ENCODE data around the gene DIS3L2. TPM values are rescaled to one million over a fixed set of nuclear protein-coding genes. Genes with fewer than 3 reads are reported as not detected.
"Not testable (repeated sequence)": the region's sequence is repeated elsewhere in the genome, so short reads cannot be mapped to it uniquely, and the experiment has no call there.

DIS3L2 gene
- total and polyA plus RNA-seq, 3 experiments from 2014 or later, result 16.4 to 29.5 (median 28.6) TPM

DNA sequence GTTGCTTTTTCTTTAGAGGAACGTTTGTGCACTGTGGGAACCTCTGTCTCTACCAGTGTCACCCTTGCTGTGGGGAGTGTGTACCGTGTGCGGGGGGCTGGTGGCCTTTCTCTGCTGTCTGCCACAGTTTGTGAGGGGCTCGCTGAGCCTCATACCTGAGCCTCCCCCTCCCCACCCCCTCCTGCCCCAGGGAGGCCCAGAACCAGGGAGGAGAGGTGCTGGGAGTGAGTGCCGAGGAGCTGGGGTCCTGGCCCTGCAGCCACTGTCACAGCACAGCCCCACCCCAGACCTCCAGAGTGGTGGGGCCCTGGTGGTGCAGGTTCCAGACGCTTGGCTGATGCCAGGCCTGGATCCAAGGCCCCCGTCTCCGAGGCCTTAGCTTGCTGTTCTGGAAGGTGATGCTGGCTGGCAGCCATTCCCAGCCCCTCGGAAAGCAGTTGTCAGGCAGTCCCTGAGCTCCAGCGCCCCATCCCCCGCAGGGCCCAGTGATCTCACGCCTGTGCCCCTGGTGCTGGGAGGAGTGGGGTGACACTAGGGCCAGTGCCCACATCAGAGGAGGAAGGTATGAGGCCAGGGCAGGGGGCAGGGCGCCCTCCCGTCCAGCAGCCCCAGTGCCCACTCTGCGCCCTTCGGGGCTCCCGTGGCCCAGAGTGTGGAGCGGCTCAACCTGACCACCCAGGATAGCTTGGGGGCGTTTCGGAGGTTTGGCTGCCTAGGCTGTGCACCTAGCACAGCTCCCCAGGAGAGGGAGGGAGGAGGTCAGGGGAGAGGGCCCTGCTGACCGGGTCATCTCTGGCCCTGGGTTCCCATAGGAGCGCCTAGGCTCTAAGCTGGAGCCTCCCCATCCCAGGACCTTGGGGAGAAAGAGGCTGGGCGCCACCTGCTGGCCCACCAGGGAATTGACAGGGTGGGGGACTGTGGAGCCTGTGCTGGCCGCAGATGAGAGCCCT, 364.1 kb downstream of the DIS3L2 start:
- peaks cover 17 to 34% (median 25%) of the 10 kb centered on the region in 3 donors for H3K4me1 Mint-ChIP-seq
- H3K4me3 Mint-ChIP-seq, result no peak overlapping the region
- ChIA-PET CTCF (interaction anchor here (0.8 to 6.5 kb wide), 22 partner anchors 8 to 423 kb away, joined by 3 to 36 read pairs (median 4); partner anchors contain the start of gene NPPC), POLR2A (no interaction called here)
- H3K27me3 Mint-ChIP-seq, result no peaks in the 10 kb centered on the region
- H3K9me3 Mint-ChIP-seq, result no peaks in the 10 kb centered on the region
- no peaks in the 10 kb centered on the region for H3K36me3 Mint-ChIP-seq
- peak; percentile 36 to 67 (median 38) for DNase-seq
- Histone ChIP-seq H3K36me3 (ENCODE audit: insufficient read depth, low read length) (no peaks in the 10 kb centered on the region), H3K4me3 (ENCODE audit: low read length) (no peak overlapping the region), H3K9me3 (ENCODE audit: low read length) (no peaks in the 10 kb centered on the region), H3K4me1 (ENCODE audit: insufficient read depth, low read length) (peaks cover 35% of the 10 kb centered on the region), H3K27me3 (ENCODE audit: insufficient read depth, low read length, poor library complexity, severe bottlenecking) (no peaks in the 10 kb centered on the region), H3K27ac (ENCODE audit: low read depth, low read length) (no peak overlapping the region)
- H3K27ac Mint-ChIP-seq, result no peak overlapping the region

DNA sequence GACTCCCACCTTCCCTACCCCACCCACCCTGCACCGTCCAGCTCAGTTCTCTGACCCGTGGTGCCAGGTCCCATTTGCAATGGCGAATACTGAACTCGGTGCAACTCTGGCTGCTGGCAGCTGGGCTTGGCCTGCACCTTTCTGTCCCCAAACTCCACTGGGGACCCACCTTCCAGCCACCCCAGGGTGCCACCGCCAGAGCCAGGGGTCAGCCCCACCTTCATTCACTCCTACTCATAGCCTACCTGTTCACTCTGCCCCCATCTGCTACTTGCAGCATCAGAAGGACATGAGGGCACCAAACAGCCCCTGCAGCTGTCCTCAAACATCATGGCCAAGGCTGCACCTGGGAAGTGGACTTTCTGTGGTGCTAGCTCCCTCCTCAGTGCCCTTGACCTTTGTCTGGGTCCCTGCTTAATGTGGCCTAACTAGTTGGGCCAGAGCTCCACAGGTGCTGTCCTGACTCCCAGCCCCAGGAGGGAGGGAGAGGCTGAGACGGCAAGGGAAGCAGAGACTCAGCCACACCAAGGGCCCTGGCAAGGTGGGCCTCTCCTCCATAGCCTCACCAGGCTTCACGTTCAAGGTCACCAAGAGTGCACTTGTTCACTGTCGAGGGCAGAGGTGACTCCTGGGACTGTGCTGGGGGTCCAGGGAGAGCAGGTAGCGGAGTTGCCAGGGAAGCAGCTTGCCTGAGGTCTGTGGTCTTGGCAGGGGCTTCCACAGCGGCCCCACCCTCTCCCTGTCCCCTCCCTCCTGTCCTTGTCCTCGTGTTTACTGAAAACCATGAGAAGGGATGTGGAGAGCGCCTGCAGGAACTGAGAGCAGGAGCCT, 365.0 kb downstream of the DIS3L2 start:
- H3K27ac ChIP-seq (ENCODE audit: low read depth, low read length); DNase-seq: not testable (repeated sequence)
- CTCF ChIA-PET, result interaction anchor here (1.0 to 6.5 kb wide), 22 partner anchors 9 to 424 kb away, joined by 3 to 36 read pairs (median 4); partner anchors contain the start of gene NPPC

DNA sequence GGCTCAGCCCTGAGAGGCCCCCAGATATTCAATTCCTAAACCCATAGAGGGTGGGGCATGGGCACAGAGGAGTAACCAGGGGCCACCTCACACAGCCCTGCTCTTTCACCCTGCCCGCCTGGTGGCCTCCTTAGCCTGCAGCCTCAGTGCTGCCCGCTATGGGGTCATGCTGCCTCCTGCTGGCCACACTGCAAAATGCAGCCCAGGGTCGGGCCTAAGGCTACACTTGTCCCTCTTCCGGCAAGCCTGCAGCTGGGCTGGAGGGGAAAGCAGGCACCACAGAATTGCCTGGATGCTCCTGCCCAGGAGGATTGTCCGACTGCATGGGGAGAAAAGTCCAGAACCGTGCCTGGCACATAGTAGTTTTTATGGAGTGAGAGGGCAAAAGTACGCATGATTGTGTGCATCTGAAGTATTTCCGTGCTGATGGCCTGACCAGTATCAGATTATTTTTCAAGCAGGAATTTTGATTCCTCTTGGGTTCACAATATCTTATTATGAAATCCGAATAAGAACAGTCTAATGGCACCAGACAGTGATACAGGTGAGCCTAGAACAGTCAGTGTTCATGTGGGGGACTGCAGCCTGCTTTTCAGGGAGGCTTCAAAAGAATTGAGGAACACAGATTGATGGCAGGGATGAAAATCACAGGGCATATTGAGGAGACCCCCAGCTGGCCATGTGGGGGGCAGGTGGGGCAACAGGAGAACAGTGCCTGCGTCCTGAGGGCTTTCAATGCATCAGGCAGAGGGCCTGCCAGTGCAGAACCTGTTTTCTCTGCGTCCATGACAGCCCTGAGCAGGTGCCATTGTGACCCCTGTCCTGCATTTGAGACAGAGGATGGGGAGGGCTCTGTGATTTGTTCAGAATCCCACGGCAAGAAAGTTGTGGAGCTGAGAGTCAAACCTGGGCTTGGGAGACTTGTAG, 365.9 kb downstream of the DIS3L2 start:
- no peak overlapping the region for H3K27ac ChIP-seq (ENCODE audit: low read depth, low read length)
- H3K4me3 Mint-ChIP-seq, result no peak overlapping the region
- H3K9me3 ChIP-seq (ENCODE audit: low read length), result no peaks in the 10 kb centered on the region
- H3K4me1 Mint-ChIP-seq, result peaks cover 6 to 17% (median 10%) of the 10 kb centered on the region in 3 donors
- peak; percentile 71 to 85 (median 74) for DNase-seq
- no peaks in the 10 kb centered on the region for H3K36me3 ChIP-seq (ENCODE audit: insufficient read depth, low read length)
- peak overlapping the region in 2 of 8 donors; percentile 70 to 77 for H3K27ac Mint-ChIP-seq
- peaks cover 18% of the 10 kb centered on the region for H3K4me1 ChIP-seq (ENCODE audit: insufficient read depth, low read length)
- no peaks in the 10 kb centered on the region for H3K27me3 ChIP-seq (ENCODE audit: insufficient read depth, low read length, poor library complexity, severe bottlenecking)
- CTCF ChIA-PET, result interaction anchor here (0.8 to 6.5 kb wide), 16 partner anchors 10 to 424 kb away, joined by 3 to 36 read pairs (median 4); partner anchors contain the start of gene NPPC
- no peaks in the 10 kb centered on the region for H3K27me3 Mint-ChIP-seq
- H3K4me3 ChIP-seq (ENCODE audit: low read length), result no peak overlapping the region
- no peaks in the 10 kb centered on the region for H3K36me3 Mint-ChIP-seq
- POLR2A ChIA-PET, result no interaction called here
- no peaks in the 10 kb centered on the region for H3K9me3 Mint-ChIP-seq

More for the DNA sequence above, 365.0 kb downstream of the DIS3L2 start:
- POLR2A ChIA-PET; H3K36me3 ChIP-seq (ENCODE audit: insufficient read depth, low read length); H3K36me3 Mint-ChIP-seq; H3K27ac Mint-ChIP-seq; H3K9me3 ChIP-seq (ENCODE audit: low read length); H3K9me3 Mint-ChIP-seq; H3K27me3 ChIP-seq (ENCODE audit: insufficient read depth, low read length, poor library complexity, severe bottlenecking); H3K4me3 ChIP-seq (ENCODE audit: low read length); H3K27me3 Mint-ChIP-seq: not testable (repeated sequence)
- Mint-ChIP-seq H3K4me1 (peaks cover 9 to 25% (median 16%) of the 10 kb centered on the region in 3 donors), H3K4me3 (peak overlapping the region in 1 of 7 donors; percentile 54)
- H3K4me1 ChIP-seq (ENCODE audit: insufficient read depth, low read length), result peaks cover 26% of the 10 kb centered on the region

DNA sequence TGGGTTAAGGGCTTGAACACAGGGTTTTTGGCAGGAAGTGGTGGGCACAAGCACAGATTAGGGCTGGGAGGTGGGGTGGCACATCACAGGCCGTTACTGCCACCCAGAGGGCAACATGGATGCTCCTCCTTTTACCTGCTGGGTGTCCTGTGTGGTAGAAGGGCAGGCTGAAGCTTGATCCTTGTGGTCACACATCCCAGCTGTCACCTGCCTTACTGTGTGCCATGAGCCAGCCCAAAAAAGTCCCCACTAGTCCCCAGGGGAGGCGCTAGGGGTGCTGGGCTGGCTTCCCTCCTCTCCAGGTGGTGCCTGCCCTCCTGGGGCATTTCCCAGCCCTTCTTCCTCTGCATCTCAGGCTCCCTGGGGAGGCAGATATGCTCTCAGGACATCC, 366.5 kb downstream of the DIS3L2 start:
- H3K27ac Mint-ChIP-seq, result peak overlapping the region in 1 of 8 donors; percentile 77
- Histone ChIP-seq H3K4me1 (ENCODE audit: insufficient read depth, low read length) (peaks cover 11% of the 10 kb centered on the region), H3K36me3 (ENCODE audit: insufficient read depth, low read length) (no peaks in the 10 kb centered on the region), H3K27me3 (ENCODE audit: insufficient read depth, low read length, poor library complexity, severe bottlenecking) (no peaks in the 10 kb centered on the region), H3K4me3 (ENCODE audit: low read length) (no peak overlapping the region), H3K27ac (ENCODE audit: low read depth, low read length) (no peak overlapping the region), H3K9me3 (ENCODE audit: low read length) (no peaks in the 10 kb centered on the region)
- ChIA-PET CTCF (interaction anchor here (0.8 to 6.5 kb wide), 4 partner anchors 12 to 424 kb away, joined by 3 to 36 read pairs (median 4); no protein-coding TSS in a partner anchor), POLR2A (no interaction called here)
- H3K4me1 Mint-ChIP-seq, result peaks cover 2 to 11% (median 5%) of the 10 kb centered on the region in 3 donors
- H3K27me3 Mint-ChIP-seq, result no peaks in the 10 kb centered on the region
- H3K36me3 Mint-ChIP-seq, result no peaks in the 10 kb centered on the region
- no peak for DNase-seq
- no peaks in the 10 kb centered on the region for H3K9me3 Mint-ChIP-seq
- no peak overlapping the region for H3K4me3 Mint-ChIP-seq

DNA sequence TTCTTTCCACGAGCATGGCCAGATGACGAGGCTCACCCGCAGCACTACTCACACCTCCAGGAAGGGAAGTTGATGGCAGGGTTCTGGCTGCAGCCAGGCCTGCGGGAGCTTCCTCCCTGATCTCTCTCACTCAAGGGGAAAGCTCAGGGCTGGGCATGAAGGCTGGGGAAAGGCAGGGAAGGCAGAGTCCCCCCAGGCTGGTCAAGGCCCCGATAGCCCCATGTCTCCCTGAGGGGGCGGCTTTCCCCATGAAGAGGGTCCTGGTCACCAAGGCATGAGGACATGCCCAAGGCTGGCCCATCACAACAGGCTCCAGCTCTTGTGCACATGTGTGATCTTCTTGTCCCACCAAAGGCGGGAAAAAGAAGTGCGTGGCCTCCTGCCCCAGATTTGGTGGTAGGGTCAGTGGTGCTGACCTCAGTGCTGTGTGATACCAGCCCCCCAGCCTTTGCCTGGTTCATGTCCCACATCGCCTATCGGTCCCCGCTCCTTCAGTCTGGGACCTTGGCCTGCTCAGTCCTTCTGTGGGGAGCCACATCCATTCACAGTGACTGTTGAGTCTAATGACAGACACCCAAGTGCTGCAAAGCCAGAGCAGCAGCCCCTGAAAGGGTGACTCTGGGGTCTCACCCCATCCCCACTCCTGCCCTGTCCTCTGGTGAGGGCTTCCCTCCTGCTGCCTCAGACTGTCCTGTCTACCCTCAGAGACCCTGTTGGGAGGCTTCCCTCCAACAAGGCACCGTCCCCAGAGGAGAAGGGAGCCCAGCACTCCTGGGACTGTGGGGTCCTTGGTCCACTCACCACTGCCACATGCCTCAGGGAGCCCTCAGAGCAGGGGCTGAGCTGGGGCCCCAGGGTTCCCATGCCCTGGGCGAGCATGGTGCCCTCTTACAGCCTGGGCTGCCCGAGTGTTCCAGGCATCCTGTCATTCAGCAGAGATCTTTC, 367.3 kb downstream of the DIS3L2 start:
- Mint-ChIP-seq H3K4me1 (peaks cover 2 to 11% (median 5%) of the 10 kb centered on the region in 3 donors), H3K36me3 (no peaks in the 10 kb centered on the region), H3K9me3 (no peaks in the 10 kb centered on the region), H3K27me3 (no peaks in the 10 kb centered on the region), H3K4me3 (no peak overlapping the region), H3K27ac (peak overlapping the region in 1 of 8 donors; percentile 63)
- DNase-seq, result no peak
- ChIA-PET POLR2A (no interaction called here), CTCF (interaction anchor here (0.8 to 6.5 kb wide), 4 partner anchors 13 to 404 kb away, joined by 3 to 36 read pairs (median 4); no protein-coding TSS in a partner anchor)
- no peaks in the 10 kb centered on the region for H3K27me3 ChIP-seq (ENCODE audit: insufficient read depth, low read length, poor library complexity, severe bottlenecking)
- no peak overlapping the region for H3K4me3 ChIP-seq (ENCODE audit: low read length)
- H3K4me1 ChIP-seq (ENCODE audit: insufficient read depth, low read length), result peaks cover 7% of the 10 kb centered on the region
- no peak overlapping the region for H3K27ac ChIP-seq (ENCODE audit: low read depth, low read length)
- H3K9me3 ChIP-seq (ENCODE audit: low read length), result no peaks in the 10 kb centered on the region
- no peaks in the 10 kb centered on the region for H3K36me3 ChIP-seq (ENCODE audit: insufficient read depth, low read length)

DNA sequence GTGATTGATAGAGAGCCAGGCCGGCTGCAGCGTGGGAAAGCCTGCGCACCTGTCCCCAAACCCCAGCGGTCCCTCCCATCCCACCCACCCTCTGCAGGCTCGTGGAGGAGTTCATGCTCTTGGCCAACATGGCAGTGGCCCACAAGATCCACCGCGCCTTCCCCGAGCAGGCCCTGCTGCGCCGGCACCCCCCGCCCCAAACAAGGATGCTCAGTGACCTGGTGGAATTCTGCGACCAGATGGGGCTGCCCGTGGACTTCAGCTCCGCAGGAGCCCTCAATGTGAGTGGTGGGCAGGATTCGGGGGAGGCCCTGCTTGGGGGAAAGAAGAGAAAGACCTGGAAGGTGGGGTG, 368.2 kb downstream of the DIS3L2 start:
- Histone ChIP-seq H3K27ac (ENCODE audit: low read depth, low read length) (no peak overlapping the region), H3K4me3 (ENCODE audit: low read length) (no peak overlapping the region), H3K9me3 (ENCODE audit: low read length) (no peaks in the 10 kb centered on the region), H3K4me1 (ENCODE audit: insufficient read depth, low read length) (peaks cover 7% of the 10 kb centered on the region), H3K27me3 (ENCODE audit: insufficient read depth, low read length, poor library complexity, severe bottlenecking) (no peaks in the 10 kb centered on the region), H3K36me3 (ENCODE audit: insufficient read depth, low read length) (no peaks in the 10 kb centered on the region)
- Mint-ChIP-seq H3K4me3 (no peak overlapping the region), H3K4me1 (peaks cover 2 to 9% (median 5%) of the 10 kb centered on the region in 3 donors), H3K27ac (no peak overlapping the region), H3K9me3 (no peaks in the 10 kb centered on the region), H3K36me3 (no peaks in the 10 kb centered on the region), H3K27me3 (no peaks in the 10 kb centered on the region)
- DNase-seq, result no peak
- POLR2A ChIA-PET, result no interaction called here
- CTCF ChIA-PET, result interaction anchor here (1.1 kb wide), 1 partner anchor 110 kb away, joined by 3 read pairs; no protein-coding TSS in a partner anchor

Data from CD8-positive, alpha-beta memory T cell (primary cell).